Ascending aorta (tissue), 2 donors: Measurements from ENCODE around the gene BMP6. TPM values are rescaled to one million over a fixed set of nuclear protein-coding genes. Genes with fewer than 3 reads are reported as not detected.
A peak's percentile ranks its signal among the peaks of the same experiment; 100 is the strongest.

ENCODE experiments used
- DNase-seq, 2 donors: peaks; one replicate each; pipeline ENCODE4 v3.0.0-alpha.2; 2019; ENCODE audit warnings: low spot score in 2 of 2
- H3K27ac ChIP-seq, 2 donors: fragments of 200-600 bp; sonication (generic); one replicate each; pipeline ENCODE4 v1.5.1; 2016 to 2017; ENCODE audit warnings: mild to moderate bottlenecking in 1 of 2
- H3K27me3 ChIP-seq: fragments of 200-600 bp; sonication (generic); one replicate; pipeline ENCODE4 v1.5.1; 2017
- H3K36me3 ChIP-seq, 2 donors: fragments of 200-600 bp; sonication (generic); one replicate each; pipeline ENCODE4 v1.5.1; 2016
- H3K4me1 ChIP-seq, 2 donors: fragments of 200-600 bp; sonication (generic); one replicate each; pipeline ENCODE4 v1.5.1; 2016 to 2017; ENCODE audit warnings: mild to moderate bottlenecking in 1 of 2
- H3K4me3 ChIP-seq, 2 donors: fragments of 200-600 bp; sonication (generic); one replicate each; pipeline ENCODE4 v1.5.1; 2016 to 2017; ENCODE audit warnings: mild to moderate bottlenecking in 1 of 2
- H3K9me3 ChIP-seq, 2 donors: fragments of 200-600 bp; sonication (generic); one replicate each; pipeline ENCODE4 v1.5.1; 2016
- CTCF ChIP-seq, 3 experiments: fragments of 200-600 bp in 2 of 3; fragments of 450-650 bp in 1 of 3; sonication (generic) in 2 of 3; IDR thresholded peaks; one replicate each; pipeline ENCODE4 v1.5.1; 2016 to 2019; ENCODE audit warnings: antibody characterized with exemption in 3 of 3, mild to moderate bottlenecking in 1 of 3, moderate library complexity in 1 of 3
- intact Hi-C: fragments of 100-400 bp; cut with DNase I; formaldehyde crosslinking; loops from one replicate; pipeline ENCODE4 v1.15.1; 2023
- total RNA-seq: library from RNA; depleted of rRNA; stranded (reverse); fragments of >200 nt; gene quantifications from one replicate; pipeline ENCODE4 v1.1.0, GENCODE V29; 2016

The BMP6 gene
- total RNA-seq, 1 donor from 2014 or later = 16.0 TPM

- intact Hi-C loops = no loop called here
- H3K9me3 ChIP-seq = no peaks in the 10 kb centered on the region
- no peak overlapping the region for H3K4me3 ChIP-seq
- H3K27ac ChIP-seq = no peak overlapping the region
- DNase-seq = no peak
- no peak for TF ChIP-seq CTCF (IDR thresholded peaks at IDR 0.05)
- peaks cover 3 to 9% of the 10 kb centered on the region in 2 donors for H3K4me1 ChIP-seq
- H3K36me3 ChIP-seq = peaks cover 22 to 24% of the 10 kb centered on the region in 2 donors
- H3K27me3 ChIP-seq = no peaks in the 10 kb centered on the region
Measured at GRCh38 chr6:7907159-7907558, 181.3 kb downstream of the BMP6 start.

- Histone ChIP-seq H3K27me3 (no peaks in the 10 kb centered on the region), H3K36me3 (no peaks in the 10 kb centered on the region), H3K4me3 (peak overlapping the region; percentile 99), H3K27ac (peak overlapping the region in 1 of 2 donors; percentile 70), H3K4me1 (peaks cover 3 to 9% of the 10 kb centered on the region in 2 donors), H3K9me3 (no peaks in the 10 kb centered on the region)
- no peak for TF ChIP-seq CTCF (IDR thresholded peaks at IDR 0.05)
- no peak for DNase-seq
- intact Hi-C loops = loop anchor here (5.0 kb wide), 5 partner anchors 153 to 528 kb away; partner anchors contain the start of genes BLOC1S5, EEF1E1 and SLC35B3
Measured at GRCh38 chr6:7909323-7910276, 183.7 kb downstream of the BMP6 start.

GRCh38 chr6:7910298-7910653 is 184.4 kb downstream of the BMP6 start:
- Histone ChIP-seq H3K27me3 (no peaks in the 10 kb centered on the region), H3K4me3 (peak overlapping the region; percentile 99), H3K9me3 (no peaks in the 10 kb centered on the region), H3K4me1 (peaks cover 3 to 9% of the 10 kb centered on the region in 2 donors), H3K36me3 (no peaks in the 10 kb centered on the region), H3K27ac (peak overlapping the region in 1 of 2 donors; percentile 70)
- no peak for DNase-seq
- TF ChIP-seq CTCF (IDR thresholded peaks at IDR 0.05) = no peak
- intact Hi-C loops = loop anchor here (5.0 kb wide), 5 partner anchors 152 to 527 kb away; partner anchors contain the start of genes BLOC1S5, EEF1E1 and SLC35B3

- peak in 1 of 2 donors; percentile 85 for DNase-seq
- H3K27me3 ChIP-seq = no peaks in the 10 kb centered on the region
- H3K4me3 ChIP-seq = peak within 1 kb of the TSS; percentile 99
- H3K4me1 ChIP-seq = peaks cover 3 to 9% of the 10 kb centered on the region in 2 donors
- intact Hi-C loops = loop anchor here (5.0 kb wide), 5 partner anchors 152 to 527 kb away; partner anchors contain the start of genes BLOC1S5, EEF1E1 and SLC35B3
- TF ChIP-seq CTCF (IDR thresholded peaks at IDR 0.05) = no peak
- no peaks in the 10 kb centered on the region for H3K36me3 ChIP-seq
- no peaks in the 10 kb centered on the region for H3K9me3 ChIP-seq
- peak within 1 kb of the TSS; percentile 70 to 76 for H3K27ac ChIP-seq
Measured at GRCh38 chr6:7910654-7911344, 184.9 kb downstream of the BMP6 start, which contains the start of gene TXNDC5. Gene TXNDC5, minus strand, starts transcription at chr6:7910788. Its CDS starts 12 bp downstream, at chr6:7910776.

- no peak for DNase-seq
- peak overlapping the region; percentile 58 to 76 for H3K27ac ChIP-seq
Measured at GRCh38 chr6:7911345-7911725, 185.4 kb downstream of the BMP6 start.

More at GRCh38 chr6:7911345-7911725, 185.4 kb downstream of the BMP6 start:
- no peaks in the 10 kb centered on the region for H3K36me3 ChIP-seq
- H3K4me3 ChIP-seq = peak overlapping the region; percentile 99
- intact Hi-C loops = loop anchor here (5.0 kb wide), 5 partner anchors 151 to 526 kb away; partner anchors contain the start of genes BLOC1S5, EEF1E1 and SLC35B3
- H3K4me1 ChIP-seq = peaks cover 3 to 9% of the 10 kb centered on the region in 2 donors
- TF ChIP-seq CTCF (IDR thresholded peaks at IDR 0.05) = no peak
- no peaks in the 10 kb centered on the region for H3K27me3 ChIP-seq
- no peaks in the 10 kb centered on the region for H3K9me3 ChIP-seq
